ENCODE data around the gene HERC4. TPM values are rescaled to one million over a fixed set of nuclear protein-coding genes. Genes with fewer than 3 reads are reported as not detected.

Gene HERC4
- total RNA-seq, 1 experiment from 2014 or later: 39.4 TPM

- Mint-ChIP-seq H3K4me3 (no peak overlapping the region), H3K27me3 (ENCODE audit: low read depth) (no peaks in the 10 kb centered on the region), H3K4me1 (peaks cover 10% of the 10 kb centered on the region; the same call in 1 of the 2 replicates), H3K9me3 (no peaks in the 10 kb centered on the region), H3K36me3 (no peaks in the 10 kb centered on the region), H3K27ac (no peak overlapping the region)
- ChIA-PET CTCF (no interaction called here), POLR2A (no interaction called here)
- TF ChIP-seq ZNF416 (CRISPR knock-in tag; IDR thresholded peaks at IDR 0.05): no peak
- no peak for TF ChIP-seq IRF1 (CRISPR knock-in tag; IDR thresholded peaks at IDR 0.05)
- no peak for TF ChIP-seq ZBTB43 (CRISPR knock-in tag; IDR thresholded peaks at IDR 0.05)
- no peak for TF ChIP-seq FOXP1 (CRISPR knock-in tag; IDR thresholded peaks at IDR 0.05; ENCODE audit: borderline replicate concordance)
- TF ChIP-seq NFATC4 (CRISPR knock-in tag; IDR thresholded peaks at IDR 0.05): no peak
- TF ChIP-seq FOXJ3 (CRISPR knock-in tag; IDR thresholded peaks at IDR 0.05; ENCODE audit: borderline replicate concordance): no peak
- TF ChIP-seq OVOL2 (CRISPR knock-in tag; IDR thresholded peaks at IDR 0.05; ENCODE audit: borderline replicate concordance): no peak
- TF ChIP-seq CDX4 (CRISPR knock-in tag; IDR thresholded peaks at IDR 0.05; ENCODE audit: borderline replicate concordance): no peak
- TF ChIP-seq ELF4 (CRISPR knock-in tag; IDR thresholded peaks at IDR 0.05; ENCODE audit: low read depth): no peak
- no peak for TF ChIP-seq FOXP4 (CRISPR knock-in tag; IDR thresholded peaks at IDR 0.05)
- no peak for TF ChIP-seq ATF2 (CRISPR knock-in tag; IDR thresholded peaks at IDR 0.05; ENCODE audit: borderline replicate concordance, low read depth)
- no peak for TF ChIP-seq CBFB (CRISPR knock-in tag; IDR thresholded peaks at IDR 0.05; ENCODE audit: low read depth)
- TF ChIP-seq ZNF396 (CRISPR knock-in tag; IDR thresholded peaks at IDR 0.05; ENCODE audit: borderline replicate concordance): no peak
- no peak for TF ChIP-seq MXD4 (CRISPR knock-in tag; IDR thresholded peaks at IDR 0.05; ENCODE audit: borderline replicate concordance)
- TF ChIP-seq ARID4B (CRISPR knock-in tag; IDR thresholded peaks at IDR 0.05; ENCODE audit: borderline replicate concordance): no peak
- DNase-seq (ENCODE audit: low spot score) (no peak), ATAC-seq (no peak)
Observed at GRCh38 chr10:68110027-68110426, 34.9 kb upstream of the HERC4 start.

Measured in WTC11 (cell line).